ENCODE results near the gene TMEM37. TPM values are rescaled to one million over a fixed set of nuclear protein-coding genes. Genes with fewer than 3 reads are reported as not detected.

The TMEM37 gene
- total RNA-seq, 4 donors from 2014 or later: 34.9 to 64.1 (median 47.8) TPM

DNA sequence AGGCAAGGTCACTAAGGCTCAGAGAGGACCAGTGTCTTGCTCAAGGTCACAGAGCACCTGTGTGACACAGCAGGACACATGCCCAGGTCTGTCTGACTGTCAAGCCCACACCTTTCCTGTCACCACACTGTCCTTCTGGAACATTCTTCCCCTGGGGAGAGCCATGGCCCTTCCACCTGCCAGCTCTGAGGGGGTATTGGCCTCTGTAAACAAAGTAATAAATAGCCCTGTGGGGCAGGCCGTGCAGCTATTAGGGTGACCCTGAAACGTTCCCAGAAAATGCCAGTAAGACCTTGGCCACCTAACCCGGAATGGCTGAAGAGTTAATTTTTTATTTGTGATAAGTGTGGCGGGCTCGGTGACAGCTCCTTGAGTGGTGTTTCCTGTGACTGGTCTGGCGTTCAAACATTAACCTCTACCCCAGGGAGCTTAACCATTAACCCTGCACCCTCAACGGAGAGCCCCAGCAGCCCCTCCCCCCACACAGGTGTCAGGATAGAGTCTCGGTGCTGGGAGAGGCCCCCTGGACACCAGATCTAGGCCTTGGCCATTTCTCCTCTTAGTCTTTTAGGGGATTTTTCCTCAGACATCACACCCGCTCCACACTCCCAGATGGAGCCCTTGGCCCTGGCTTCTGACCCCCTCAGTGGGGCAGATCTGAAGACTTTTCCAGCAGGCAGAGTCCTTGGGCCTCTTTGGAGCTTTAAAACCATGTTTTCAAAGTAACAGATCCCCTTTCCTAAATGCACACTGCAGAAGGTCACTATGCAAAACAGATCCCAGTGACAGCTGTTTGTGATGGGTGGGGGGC lies 56.0 kb downstream of the TMEM37 start:
- TF ChIP-seq, protein P1, sequence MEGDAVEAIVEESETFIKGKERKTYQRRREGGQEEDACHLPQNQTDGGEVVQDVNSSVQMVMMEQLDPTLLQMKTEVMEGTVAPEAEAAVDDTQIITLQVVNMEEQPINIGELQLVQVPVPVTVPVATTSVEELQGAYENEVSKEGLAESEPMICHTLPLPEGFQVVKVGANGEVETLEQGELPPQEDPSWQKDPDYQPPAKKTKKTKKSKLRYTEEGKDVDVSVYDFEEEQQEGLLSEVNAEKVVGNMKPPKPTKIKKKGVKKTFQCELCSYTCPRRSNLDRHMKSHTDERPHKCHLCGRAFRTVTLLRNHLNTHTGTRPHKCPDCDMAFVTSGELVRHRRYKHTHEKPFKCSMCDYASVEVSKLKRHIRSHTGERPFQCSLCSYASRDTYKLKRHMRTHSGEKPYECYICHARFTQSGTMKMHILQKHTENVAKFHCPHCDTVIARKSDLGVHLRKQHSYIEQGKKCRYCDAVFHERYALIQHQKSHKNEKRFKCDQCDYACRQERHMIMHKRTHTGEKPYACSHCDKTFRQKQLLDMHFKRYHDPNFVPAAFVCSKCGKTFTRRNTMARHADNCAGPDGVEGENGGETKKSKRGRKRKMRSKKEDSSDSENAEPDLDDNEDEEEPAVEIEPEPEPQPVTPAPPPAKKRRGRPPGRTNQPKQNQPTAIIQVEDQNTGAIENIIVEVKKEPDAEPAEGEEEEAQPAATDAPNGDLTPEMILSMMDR (IDR thresholded peaks at IDR 0.05; ENCODE audit: low read depth): no peak

Other genes with a start within 250 kb of the TMEM37 start
- gene STEAP3, start 208.0 kb upstream of the TMEM37 start, total RNA-seq: 10 to 100 TPM; 11.0 to 17.9 (median 14.4) TPM
- 10 to 100 TPM in 3 of 4 donors, 1 to 10 TPM in 1; 6.8 to 32.4 (median 15.3) TPM for gene C2orf76, start 65.0 kb upstream of the TMEM37 start, total RNA-seq
- 100 to 1,000 TPM; 187 to 480 (median 327) TPM for gene DBI, start 64.9 kb upstream of the TMEM37 start, total RNA-seq
- not detected for gene SCTR, start 92.6 kb downstream of the TMEM37 start, total RNA-seq
- gene CFAP221, start 112.6 kb downstream of the TMEM37 start, total RNA-seq: 1 to 10 TPM in 3 of 4 donors, not detected in 1; 1.3 to 1.4 (median 1.3) TPM
- 1 to 10 TPM; 2.8 to 6.2 (median 4.9) TPM for gene TMEM177, start 247.3 kb downstream of the TMEM37 start, total RNA-seq